HG02571 (cell line): Measurements from ENCODE around the gene NR2F1.

Source experiments
- ATAC-seq: cut with Tn5 transposase; IDR thresholded peaks from one replicate; pipeline ENCODE4 v1.9.1; 2021; ENCODE audit warnings: mild to moderate bottlenecking, moderate library complexity; ENCODE audit not compliant: unreplicated experiment

Gene NR2F1

GRCh38 chr5:93635991-93636390 is 53.0 kb downstream of the NR2F1 start:
- no peak for ATAC-seq

DNA sequence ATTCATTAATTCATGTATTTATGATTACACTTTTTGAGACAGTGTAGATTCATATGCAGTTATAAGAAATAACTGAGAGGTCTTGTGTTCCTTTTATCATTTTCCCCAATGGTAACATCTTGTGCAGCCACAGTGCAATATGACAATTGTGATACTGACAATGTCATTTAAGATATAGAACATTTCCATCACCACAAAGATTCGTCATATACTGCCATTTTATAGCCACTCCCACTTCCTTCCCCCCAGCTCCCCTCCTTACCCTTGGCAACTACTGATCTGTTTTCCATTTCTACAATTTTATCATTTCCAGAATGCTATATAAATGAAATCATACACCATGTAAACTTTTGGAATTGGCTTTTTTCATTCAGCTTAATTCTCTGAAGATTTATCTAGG is 53.8 kb downstream of the NR2F1 start:
- no peak for ATAC-seq

DNA sequence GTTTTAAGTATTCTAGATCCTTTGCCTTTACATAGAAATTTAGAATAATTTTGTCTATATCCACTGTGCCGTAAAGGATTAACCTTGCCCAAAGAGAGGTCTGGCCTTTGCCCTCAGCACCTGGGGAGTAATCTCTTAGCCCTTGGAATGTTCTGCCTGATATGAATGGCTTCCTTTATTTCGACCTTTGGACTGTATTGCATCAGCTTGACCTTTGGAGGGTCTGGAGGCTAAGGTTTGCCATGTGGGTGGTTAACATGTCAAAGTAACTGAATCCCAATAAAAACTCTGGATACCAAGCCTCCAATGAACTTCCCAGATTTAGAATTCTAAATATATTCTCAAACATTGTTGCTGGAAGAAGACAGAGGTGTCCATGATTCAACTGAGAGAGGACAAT is 54.7 kb downstream of the NR2F1 start:
- no peak for ATAC-seq

DNA sequence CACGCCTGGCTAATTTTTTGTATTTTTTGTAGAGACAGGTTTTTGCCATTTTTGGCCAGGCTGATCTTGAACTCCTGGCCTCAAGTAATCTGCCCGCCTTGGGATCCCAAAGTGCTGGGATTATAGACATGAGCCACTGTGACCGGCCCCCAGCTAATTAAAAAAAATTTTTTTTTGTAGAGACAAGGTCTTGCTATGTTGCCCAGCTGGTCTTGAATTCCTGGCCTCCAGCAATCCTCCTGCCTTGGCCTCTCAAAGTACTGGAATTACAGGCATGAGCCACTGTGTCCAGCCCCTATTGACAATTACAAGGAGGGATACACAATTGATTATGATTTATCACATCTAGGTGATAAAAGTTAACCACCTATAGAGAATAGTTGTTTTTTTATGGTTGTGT is 59.5 kb downstream of the NR2F1 start:
- no peak for ATAC-seq
